A549 (cell line): Measurements from ENCODE around the gene BIK. TPM values are rescaled to one million over a fixed set of nuclear protein-coding genes. Genes with fewer than 3 reads are reported as not detected.

Source experiments
- ATAC-seq, 2 experiments: fragments of 200-7000 bp in 1 of 2; fragments of >200 bp in 1 of 2; cut with Nextera tagmentation in 1 of 2; cut with Tn5 transposase in 1 of 2; 3 replicates each; pipeline versions ENCODE4 v1.8.0 to v1.9.1; 2018 to 2020; ENCODE audit warnings: mild to moderate bottlenecking in 1 of 2, moderate library complexity in 1 of 2
- CTCF ChIA-PET: fragments of 300-600 bp; sonication (Branson Sonifier 250); formaldehyde crosslinking; extraction: SDS; loops from one replicate; lab custom pipeline; 2021; ENCODE audit warnings: antibody characterized with exemption, inconsistent platforms; lab: Yijun Ruan, JAX
- POLR2A ChIA-PET: fragments of 350-600 bp; formaldehyde crosslinking; extraction: SDS; loops from one replicate; lab custom pipeline; 2021; ENCODE audit warnings: antibody characterized with exemption, inconsistent platforms; lab: Yijun Ruan, JAX
- DNase-seq, 2 experiments: peaks; one replicate each; pipeline versions ENCODE4 v3.0.0 to v3.0.0-alpha.2; 2011 to 2016; ENCODE audit warnings: low read depth in 1 of 2, low spot score in 1 of 2
- FAIRE-seq: peaks from 2 replicates; lab custom pipeline; 2011; peaks lifted over from hg19 to GRCh38; lab: Jason Lieb, UNC
- H3K27ac ChIP-seq, 2 experiments: fragments of >200 bp; sonication (Bioruptor Twin); formaldehyde crosslinking; 3 replicates each; pipeline ENCODE4 v1.5.1; 2016 to 2017
- H3K4me1 ChIP-seq: fragments of >200 bp; sonication (Bioruptor Twin); formaldehyde crosslinking; 3 replicates; pipeline ENCODE4 v1.6.1; 2016
- H3K4me2 ChIP-seq: fragments of >200 bp; sonication (Bioruptor Twin); formaldehyde crosslinking; 3 replicates; pipeline ENCODE4 v1.6.1; 2016
- H3K4me3 ChIP-seq: fragments of >200 bp; sonication (Bioruptor Twin); formaldehyde crosslinking; 3 replicates; pipeline ENCODE4 v1.5.1; 2016
- H3K9me3 ChIP-seq: fragments of >200 bp; sonication (Bioruptor Twin); formaldehyde crosslinking; 3 replicates; pipeline ENCODE4 v1.6.1; 2016
- CBX8 ChIP-seq: fragments of 200-600 bp; sonication (generic); IDR thresholded peaks from 2 replicates; pipeline ENCODE4 v1.6.1; 2016
- CHD2 ChIP-seq: fragments of 150-350 bp; IDR thresholded peaks from 2 replicates; pipeline ENCODE4 v1.6.1; 2014; ENCODE audit warnings: low read length; ENCODE audit not compliant: partially characterized antibody
- CHD4 ChIP-seq: fragments of 200-600 bp; sonication (generic); IDR thresholded peaks from 2 replicates; pipeline ENCODE4 v1.6.1; 2016; ENCODE audit warnings: antibody characterized with exemption, mild to moderate bottlenecking, borderline replicate concordance
- EHF ChIP-seq: fragments of 250-450 bp; sonication (Bioruptor Pico); IDR thresholded peaks from 2 replicates; pipeline ENCODE4 v1.5.0; 2020; ENCODE audit warnings: mild to moderate bottlenecking
- EHMT2 ChIP-seq: fragments of 200-600 bp; sonication (generic); IDR thresholded peaks from 2 replicates; pipeline ENCODE4 v1.6.1; 2016; ENCODE audit warnings: antibody characterized with exemption, low read depth, mild to moderate bottlenecking, moderate library complexity
- ELK1 ChIP-seq: fragments of 150-350 bp; IDR thresholded peaks from 2 replicates; pipeline ENCODE4 v1.6.1; 2014; ENCODE audit warnings: low read depth, mild to moderate bottlenecking, low read length
- ESRRA ChIP-seq: fragments of 150-350 bp; IDR thresholded peaks from 2 replicates; pipeline ENCODE4 v1.6.1; 2014; ENCODE audit warnings: mild to moderate bottlenecking, low read length, borderline replicate concordance
- FOSB ChIP-seq: fragments of 250-450 bp; sonication (Bioruptor Pico); IDR thresholded peaks from 2 replicates; pipeline ENCODE4 v1.5.0; 2020; ENCODE audit warnings: mild to moderate bottlenecking, moderate library complexity
- FOSL2 ChIP-seq, 2 experiments: fragments of 450-650 bp in 1 of 2; fragments of >200 bp in 1 of 2; sonication (Bioruptor Twin) in 1 of 2; formaldehyde crosslinking; IDR thresholded peaks; 2 replicates each; pipeline versions ENCODE4 v1.5.0 to v1.6.1; 2016 to 2020; ENCODE audit warnings: mild to moderate bottlenecking in 1 of 2, moderate library complexity in 1 of 2
- HOXB5 ChIP-seq: fragments of 250-450 bp; sonication (Bioruptor Pico); IDR thresholded peaks from 2 replicates; pipeline ENCODE4 v1.5.0; 2020; ENCODE audit warnings: mild to moderate bottlenecking, moderate library complexity
- JUN ChIP-seq, 2 experiments: fragments of >200 bp; sonication (Bioruptor Twin); formaldehyde crosslinking; IDR thresholded peaks; 2 replicates in 1 of 2; 3 replicates in 1 of 2; pipeline ENCODE4 v1.6.1; 2016 to 2017
- KDM1A ChIP-seq: fragments of 200-600 bp; sonication (generic); IDR thresholded peaks from 2 replicates; pipeline ENCODE4 v1.6.1; 2016; ENCODE audit warnings: low read depth, mild to moderate bottlenecking
- KDM5A ChIP-seq: fragments of 200-600 bp; sonication (generic); IDR thresholded peaks from 2 replicates; pipeline ENCODE4 v1.6.1; 2016; ENCODE audit warnings: antibody characterized with exemption, mild to moderate bottlenecking
- MYC ChIP-seq: IDR thresholded peaks from 2 replicates; pipeline ENCODE4 v1.6.1; 2012; ENCODE audit warnings: mild to moderate bottlenecking, inconsistent platforms, low read length, improper control_type of control experiment, borderline replicate concordance
- NFE2L2 ChIP-seq: fragments of 150-350 bp; conservative IDR thresholded peaks from 2 replicates; pipeline ENCODE4 v1.6.1; 2014; ENCODE audit warnings: low read length
- NPAS2 ChIP-seq: fragments of 250-450 bp; sonication (Bioruptor Pico); IDR thresholded peaks from 2 replicates; pipeline ENCODE4 v1.8.0; 2022; ENCODE audit warnings: mild to moderate bottlenecking, moderate library complexity, borderline replicate concordance
- NR3C1 ChIP-seq: fragments of >200 bp; sonication (Bioruptor Twin); formaldehyde crosslinking; IDR thresholded peaks from 3 replicates; pipeline ENCODE4 v1.6.1; 2017
- POLR2AphosphoS2 ChIP-seq: conservative IDR thresholded peaks from 2 replicates; pipeline ENCODE4 v1.6.1; 2012; ENCODE audit warnings: low read length, improper control_type of control experiment, inconsistent platforms
- RARB ChIP-seq: fragments of 250-450 bp; sonication (Bioruptor Pico); IDR thresholded peaks from 2 replicates; pipeline ENCODE4 v1.8.0; 2021; ENCODE audit warnings: mild to moderate bottlenecking, moderate library complexity
- RCOR1 ChIP-seq: fragments of 150-350 bp; IDR thresholded peaks from 2 replicates; pipeline ENCODE4 v1.6.1; 2014; ENCODE audit warnings: antibody characterized with exemption, low read length, low read depth
- RFX5 ChIP-seq: fragments of 450-650 bp; IDR thresholded peaks from 2 replicates; pipeline ENCODE4 v1.7.1; 2014; ENCODE audit warnings: antibody characterized with exemption, mild to moderate bottlenecking, moderate library complexity
- SREBF2 ChIP-seq: fragments of 450-650 bp; IDR thresholded peaks from 2 replicates; pipeline ENCODE4 v1.6.1; 2014; ENCODE audit warnings: mild to moderate bottlenecking, moderate library complexity
- ZNF302 ChIP-seq: fragments of 250-450 bp; sonication (Bioruptor Pico); IDR thresholded peaks from 2 replicates; pipeline ENCODE4 v1.9.0; 2021; ENCODE audit warnings: inconsistent platforms, mild to moderate bottlenecking, moderate library complexity
- WGBS: methylation state at CpG from one replicate; pipeline ENCODE4 v1.1.6; 2017; ENCODE audit errors: missing lambda C conversion rate; 5-methylcytosine and 5-hydroxymethylcytosine counted together
- polyA plus RNA-seq, 4 experiments: library from polyadenylated mRNA; depleted of rRNA in 3 of 4; stranded (reverse); fragments of >200 nt; fragmentation: RNase III in 1 of 4; extraction: RNeasy Plus Mini Kit Qiagen cat#74134 plus additional on column Dnase treatment in 1 of 4; gene quantifications; 2 replicates in 3 of 4; 3 replicates in 1 of 4; pipeline ENCODE4 v1.2.3, GENCODE V29; 2011 to 2017
- TF ChIP-seq, protein P1 (sequence below): fragments of 250-450 bp; sonication (Bioruptor Pico); IDR thresholded peaks from 2 replicates; pipeline ENCODE4 v1.5.0; 2021; ENCODE audit warnings: mild to moderate bottlenecking, moderate library complexity, borderline replicate concordance
- TF ChIP-seq, protein P2 (sequence below): fragments of 450-650 bp; IDR thresholded peaks from 2 replicates; pipeline ENCODE4 v1.6.1; 2014; ENCODE audit warnings: antibody characterized with exemption
- TF ChIP-seq, protein P3 (sequence below): fragments of 200-600 bp; sonication (generic); IDR thresholded peaks from 2 replicates; pipeline ENCODE4 v1.6.1; 2016; ENCODE audit warnings: antibody characterized with exemption, mild to moderate bottlenecking, moderate library complexity

BIK gene
- polyA plus RNA-seq, 2 of the 4 experiments (the other 2 are of a cell fraction), result 0.54 to 0.88 TPM

DNA sequence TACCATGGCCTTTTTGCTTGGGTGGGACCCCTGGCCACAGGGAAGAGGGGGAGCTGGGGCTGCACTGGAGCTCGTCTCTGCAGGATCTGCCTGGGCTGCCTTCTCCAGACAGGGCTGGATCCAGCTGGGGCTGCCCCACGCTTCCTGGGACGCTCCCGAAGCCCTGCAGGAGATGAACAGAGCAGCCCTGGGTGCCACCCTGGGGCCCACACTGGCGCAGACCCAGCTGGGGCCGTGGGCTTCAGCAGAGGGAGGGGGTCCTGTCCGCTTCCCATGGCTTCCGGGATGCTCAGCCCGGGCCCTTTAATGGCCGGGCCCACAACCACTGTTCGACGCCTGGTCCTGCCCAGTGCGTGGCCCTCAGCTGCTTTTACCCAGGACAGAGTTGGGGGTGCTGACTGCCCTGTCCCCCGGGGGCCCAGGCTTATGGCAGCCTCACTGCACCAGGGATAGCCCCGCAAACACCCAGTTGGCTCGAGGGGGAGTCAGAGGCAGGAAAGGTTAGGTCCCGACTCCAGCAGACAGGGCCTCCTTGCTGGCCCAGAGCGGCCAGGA is 52.8 kb downstream of the BIK start:
- FAIRE-seq, result no peak

DNA sequence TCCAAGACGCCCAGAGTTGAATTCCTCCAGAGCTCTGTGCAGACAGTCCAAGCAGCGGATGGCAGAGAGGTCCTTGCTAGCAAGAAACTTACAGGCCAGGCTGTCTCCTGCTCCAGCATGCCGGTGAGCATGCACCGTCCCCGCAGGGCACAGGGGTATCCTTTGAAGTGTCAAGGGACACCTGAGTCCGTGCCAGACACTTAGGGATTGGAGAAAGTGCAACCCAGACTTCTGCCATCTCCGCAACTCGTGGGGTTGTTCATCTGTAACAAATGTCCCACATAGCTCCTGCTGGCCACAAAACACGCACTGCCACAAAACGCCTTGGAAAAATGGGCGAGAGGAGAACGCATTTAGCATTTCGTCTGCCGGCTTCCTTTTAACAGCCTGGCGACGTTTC is 54.1 kb downstream of the BIK start:
- TF ChIP-seq CHD2, result no peak
- TF ChIP-seq, protein P1, sequence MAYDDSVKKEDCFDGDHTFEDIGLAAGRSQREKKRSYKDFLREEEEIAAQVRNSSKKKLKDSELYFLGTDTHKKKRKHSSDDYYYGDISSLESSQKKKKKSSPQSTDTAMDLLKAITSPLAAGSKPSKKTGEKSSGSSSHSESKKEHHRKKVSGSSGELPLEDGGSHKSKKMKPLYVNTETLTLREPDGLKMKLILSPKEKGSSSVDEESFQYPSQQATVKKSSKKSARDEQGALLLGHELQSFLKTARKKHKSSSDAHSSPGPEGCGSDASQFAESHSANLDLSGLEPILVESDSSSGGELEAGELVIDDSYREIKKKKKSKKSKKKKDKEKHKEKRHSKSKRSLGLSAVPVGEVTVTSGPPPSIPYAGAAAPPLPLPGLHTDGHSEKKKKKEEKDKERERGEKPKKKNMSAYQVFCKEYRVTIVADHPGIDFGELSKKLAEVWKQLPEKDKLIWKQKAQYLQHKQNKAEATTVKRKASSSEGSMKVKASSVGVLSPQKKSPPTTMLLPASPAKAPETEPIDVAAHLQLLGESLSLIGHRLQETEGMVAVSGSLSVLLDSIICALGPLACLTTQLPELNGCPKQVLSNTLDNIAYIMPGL (CRISPR knock-in tag), result no peak
- no peak for TF ChIP-seq ELK1
- no peak for TF ChIP-seq SREBF2
- no peak for TF ChIP-seq EHMT2
- TF ChIP-seq, all 56 proteins: peak for 0
- no peaks in the 10 kb centered on the region for H3K4me1 ChIP-seq
- no peak overlapping the region for H3K4me3 ChIP-seq
- no peak overlapping the region for H3K27ac ChIP-seq
- ChIA-PET CTCF (interaction anchor here (1.1 kb wide), 1 partner anchor 366 kb away, joined by 3 read pairs; no protein-coding TSS in a partner anchor), POLR2A (no interaction called here)
- DNase-seq (no peak), ATAC-seq (no peak; a peak in 1 of 6 replicates), FAIRE-seq (no peak)
- no peak overlapping the region for H3K4me2 ChIP-seq
- no peaks in the 10 kb centered on the region for H3K9me3 ChIP-seq
- WGBS, result 77% methylated on average over 14 of the region's 16 CpGs

More for the DNA sequence above, 52.8 kb downstream of the BIK start:
- Histone ChIP-seq H3K9me3 (no peaks in the 10 kb centered on the region), H3K27ac (no peak overlapping the region), H3K4me2 (no peak overlapping the region), H3K4me1 (no peaks in the 10 kb centered on the region), H3K4me3 (no peak overlapping the region)
- ATAC-seq (no peak; a peak in 1 of 6 replicates), DNase-seq (no peak)
- POLR2A ChIA-PET, result no interaction called here
- CTCF ChIA-PET, result interaction anchor here (0.7 kb wide), 1 partner anchor 9 kb away, joined by 3 read pairs; no protein-coding TSS in a partner anchor
- no CpG with 5 or more reads among the region's 18 CpGs for WGBS
- TF ChIP-seq NFE2L2 (no peak), POLR2AphosphoS2 (no peak), ESRRA (no peak), EHF (no peak), RFX5 (no peak), KDM1A (no peak), ZNF302 (CRISPR knock-in tag) (no peak), NPAS2 (no peak), KDM5A (no peak), EHMT2 (no peak), CBX8 (no peak), CHD4 (no peak), FOSL2 (IDR thresholded peaks at IDR 0.05) (no peak), FOSL2 (CRISPR knock-in tag; IDR thresholded peaks at IDR 0.05) (no peak)
- TF ChIP-seq, all 56 proteins: peak for 0

GRCh38 chr22:43166132-43166930 is 55.8 kb downstream of the BIK start:
- Histone ChIP-seq H3K27ac (no peak overlapping the region), H3K9me3 (no peaks in the 10 kb centered on the region), H3K4me1 (no peaks in the 10 kb centered on the region), H3K4me3 (no peak overlapping the region), H3K4me2 (no peak overlapping the region)
- DNase-seq, result no peak
- no peak for ATAC-seq
- FAIRE-seq, result no peak
- POLR2A ChIA-PET, result interaction anchor here (0.5 kb wide), 1 partner anchor 16 kb away, joined by 3 read pairs; no protein-coding TSS in a partner anchor
- 91% methylated on average over 18 of the region's 23 CpGs for WGBS
- CTCF ChIA-PET, result no interaction called here
- TF ChIP-seq NR3C1, result no peak
- TF ChIP-seq, protein P2, sequence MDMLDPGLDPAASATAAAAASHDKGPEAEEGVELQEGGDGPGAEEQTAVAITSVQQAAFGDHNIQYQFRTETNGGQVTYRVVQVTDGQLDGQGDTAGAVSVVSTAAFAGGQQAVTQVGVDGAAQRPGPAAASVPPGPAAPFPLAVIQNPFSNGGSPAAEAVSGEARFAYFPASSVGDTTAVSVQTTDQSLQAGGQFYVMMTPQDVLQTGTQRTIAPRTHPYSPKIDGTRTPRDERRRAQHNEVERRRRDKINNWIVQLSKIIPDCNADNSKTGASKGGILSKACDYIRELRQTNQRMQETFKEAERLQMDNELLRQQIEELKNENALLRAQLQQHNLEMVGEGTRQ, result no peak
- no peak for TF ChIP-seq ESRRA
- no peak for TF ChIP-seq MYC
- no peak for TF ChIP-seq RCOR1
- TF ChIP-seq JUN (IDR thresholded peaks at IDR 0.05), result no peak
- no peak for TF ChIP-seq HOXB5
- TF ChIP-seq FOSB (CRISPR knock-in tag), result no peak
- TF ChIP-seq, protein P3, sequence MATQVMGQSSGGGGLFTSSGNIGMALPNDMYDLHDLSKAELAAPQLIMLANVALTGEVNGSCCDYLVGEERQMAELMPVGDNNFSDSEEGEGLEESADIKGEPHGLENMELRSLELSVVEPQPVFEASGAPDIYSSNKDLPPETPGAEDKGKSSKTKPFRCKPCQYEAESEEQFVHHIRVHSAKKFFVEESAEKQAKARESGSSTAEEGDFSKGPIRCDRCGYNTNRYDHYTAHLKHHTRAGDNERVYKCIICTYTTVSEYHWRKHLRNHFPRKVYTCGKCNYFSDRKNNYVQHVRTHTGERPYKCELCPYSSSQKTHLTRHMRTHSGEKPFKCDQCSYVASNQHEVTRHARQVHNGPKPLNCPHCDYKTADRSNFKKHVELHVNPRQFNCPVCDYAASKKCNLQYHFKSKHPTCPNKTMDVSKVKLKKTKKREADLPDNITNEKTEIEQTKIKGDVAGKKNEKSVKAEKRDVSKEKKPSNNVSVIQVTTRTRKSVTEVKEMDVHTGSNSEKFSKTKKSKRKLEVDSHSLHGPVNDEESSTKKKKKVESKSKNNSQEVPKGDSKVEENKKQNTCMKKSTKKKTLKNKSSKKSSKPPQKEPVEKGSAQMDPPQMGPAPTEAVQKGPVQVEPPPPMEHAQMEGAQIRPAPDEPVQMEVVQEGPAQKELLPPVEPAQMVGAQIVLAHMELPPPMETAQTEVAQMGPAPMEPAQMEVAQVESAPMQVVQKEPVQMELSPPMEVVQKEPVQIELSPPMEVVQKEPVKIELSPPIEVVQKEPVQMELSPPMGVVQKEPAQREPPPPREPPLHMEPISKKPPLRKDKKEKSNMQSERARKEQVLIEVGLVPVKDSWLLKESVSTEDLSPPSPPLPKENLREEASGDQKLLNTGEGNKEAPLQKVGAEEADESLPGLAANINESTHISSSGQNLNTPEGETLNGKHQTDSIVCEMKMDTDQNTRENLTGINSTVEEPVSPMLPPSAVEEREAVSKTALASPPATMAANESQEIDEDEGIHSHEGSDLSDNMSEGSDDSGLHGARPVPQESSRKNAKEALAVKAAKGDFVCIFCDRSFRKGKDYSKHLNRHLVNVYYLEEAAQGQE, result no peak
- TF ChIP-seq RARB, result no peak
